ENCODE data around the gene DPH6. TPM values are rescaled to one million over a fixed set of nuclear protein-coding genes. Genes with fewer than 3 reads are reported as not detected.

The DPH6 gene
- total RNA-seq, 2 donors from 2014 or later, result 29.8 to 35.6 TPM

DNA sequence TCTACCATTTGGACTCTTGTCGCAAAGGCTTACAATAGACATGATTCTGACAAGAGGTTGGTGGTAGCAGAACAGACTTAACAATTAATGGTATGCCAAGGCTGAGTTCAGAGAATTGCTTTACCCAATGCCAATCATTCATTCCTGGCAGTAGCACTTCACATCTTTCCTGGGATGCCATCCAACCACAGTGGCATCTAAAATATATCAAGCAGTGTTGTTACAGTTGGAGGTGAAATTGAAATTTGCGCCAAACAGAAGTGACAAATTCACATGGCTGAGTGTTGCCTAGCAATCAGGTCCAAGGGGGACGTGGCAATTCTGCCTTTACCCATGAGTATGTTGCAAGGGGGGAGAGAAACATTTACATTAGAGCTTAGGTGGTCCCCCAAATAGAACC is 21.0 kb upstream of the DPH6 start:
- H3K4me1 Mint-ChIP-seq, result no peaks in the 10 kb centered on the region
- DNase-seq, result no peak
- Histone ChIP-seq H3K27ac (ENCODE audit: low read depth, low read length) (no peak overlapping the region), H3K36me3 (ENCODE audit: control insufficient read depth, insufficient read depth, low read length) (no peaks in the 10 kb centered on the region), H3K27me3 (ENCODE audit: control insufficient read depth, insufficient read depth, low read length, poor library complexity, severe bottlenecking) (no peaks in the 10 kb centered on the region), H3K4me3 (ENCODE audit: low read length) (no peak overlapping the region), H3K4me1 (ENCODE audit: control insufficient read depth, insufficient read depth, low read length) (peaks cover 4% of the 10 kb centered on the region), H3K9ac (ENCODE audit: extremely low read depth, low read length, poor library complexity, severe bottlenecking) (no peak overlapping the region), H3K9me3 (ENCODE audit: control insufficient read depth, low read length) (no peaks in the 10 kb centered on the region)
- H3K9me3 Mint-ChIP-seq, result no peaks in the 10 kb centered on the region
- no peak overlapping the region for H3K27ac Mint-ChIP-seq
- H3K36me3 Mint-ChIP-seq (ENCODE audit: low read depth), result no peaks in the 10 kb centered on the region
- 76 to 88% methylated on average over 3 of the region's 3 CpGs for WGBS, 2 experiments (ENCODE audit: insufficient coverage in 1 of 2, insufficient read length in 1 of 2)
- TF ChIP-seq, protein P1, sequence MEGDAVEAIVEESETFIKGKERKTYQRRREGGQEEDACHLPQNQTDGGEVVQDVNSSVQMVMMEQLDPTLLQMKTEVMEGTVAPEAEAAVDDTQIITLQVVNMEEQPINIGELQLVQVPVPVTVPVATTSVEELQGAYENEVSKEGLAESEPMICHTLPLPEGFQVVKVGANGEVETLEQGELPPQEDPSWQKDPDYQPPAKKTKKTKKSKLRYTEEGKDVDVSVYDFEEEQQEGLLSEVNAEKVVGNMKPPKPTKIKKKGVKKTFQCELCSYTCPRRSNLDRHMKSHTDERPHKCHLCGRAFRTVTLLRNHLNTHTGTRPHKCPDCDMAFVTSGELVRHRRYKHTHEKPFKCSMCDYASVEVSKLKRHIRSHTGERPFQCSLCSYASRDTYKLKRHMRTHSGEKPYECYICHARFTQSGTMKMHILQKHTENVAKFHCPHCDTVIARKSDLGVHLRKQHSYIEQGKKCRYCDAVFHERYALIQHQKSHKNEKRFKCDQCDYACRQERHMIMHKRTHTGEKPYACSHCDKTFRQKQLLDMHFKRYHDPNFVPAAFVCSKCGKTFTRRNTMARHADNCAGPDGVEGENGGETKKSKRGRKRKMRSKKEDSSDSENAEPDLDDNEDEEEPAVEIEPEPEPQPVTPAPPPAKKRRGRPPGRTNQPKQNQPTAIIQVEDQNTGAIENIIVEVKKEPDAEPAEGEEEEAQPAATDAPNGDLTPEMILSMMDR (conservative IDR thresholded peaks at IDR 0.05), result no peak
- no peak overlapping the region for H3K4me3 Mint-ChIP-seq
- no peaks in the 10 kb centered on the region for H3K27me3 Mint-ChIP-seq (ENCODE audit: insufficient read depth)

DNA sequence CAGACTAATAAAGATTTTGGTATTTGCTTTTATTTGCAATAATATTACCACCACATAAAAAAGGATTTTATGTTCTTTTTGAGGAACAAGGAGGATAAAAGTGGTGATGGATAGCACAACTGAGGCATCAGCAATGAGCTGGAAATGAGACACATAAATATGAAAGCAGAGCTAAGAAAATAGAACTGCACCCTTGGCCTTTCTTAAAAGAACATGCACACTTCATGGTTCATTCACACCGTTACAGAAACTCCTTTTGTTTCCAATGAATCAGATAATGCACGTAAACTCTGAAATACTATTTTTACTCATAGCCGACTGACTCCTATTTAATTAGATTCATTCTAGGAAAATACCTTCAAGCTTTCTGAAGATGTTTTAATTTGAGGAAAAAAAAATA is 19.9 kb upstream of the DPH6 start:
- Histone ChIP-seq H3K9ac (ENCODE audit: extremely low read depth, low read length, poor library complexity, severe bottlenecking) (no peak overlapping the region), H3K4me3 (ENCODE audit: low read length) (no peak overlapping the region), H3K4me1 (ENCODE audit: control insufficient read depth, insufficient read depth, low read length) (peaks cover 4% of the 10 kb centered on the region), H3K9me3 (ENCODE audit: control insufficient read depth, low read length) (no peaks in the 10 kb centered on the region), H3K27ac (ENCODE audit: low read depth, low read length) (no peak overlapping the region), H3K36me3 (ENCODE audit: control insufficient read depth, insufficient read depth, low read length) (no peaks in the 10 kb centered on the region), H3K27me3 (ENCODE audit: control insufficient read depth, insufficient read depth, low read length, poor library complexity, severe bottlenecking) (no peaks in the 10 kb centered on the region)
- H3K9me3 Mint-ChIP-seq, result no peaks in the 10 kb centered on the region
- DNase-seq, result no peak
- H3K27ac Mint-ChIP-seq, result no peak overlapping the region
- no peak overlapping the region for H3K4me3 Mint-ChIP-seq
- no peaks in the 10 kb centered on the region for H3K4me1 Mint-ChIP-seq
- H3K27me3 Mint-ChIP-seq (ENCODE audit: insufficient read depth), result no peaks in the 10 kb centered on the region
- TF ChIP-seq, protein P1 (conservative IDR thresholded peaks at IDR 0.05), result no peak
- 95 to 100% methylated on average over 1 to 3 of the region's 3 CpGs for WGBS, 2 experiments (ENCODE audit: insufficient coverage in 1 of 2, insufficient read length in 1 of 2)
- H3K36me3 Mint-ChIP-seq (ENCODE audit: low read depth), result no peaks in the 10 kb centered on the region

DNA sequence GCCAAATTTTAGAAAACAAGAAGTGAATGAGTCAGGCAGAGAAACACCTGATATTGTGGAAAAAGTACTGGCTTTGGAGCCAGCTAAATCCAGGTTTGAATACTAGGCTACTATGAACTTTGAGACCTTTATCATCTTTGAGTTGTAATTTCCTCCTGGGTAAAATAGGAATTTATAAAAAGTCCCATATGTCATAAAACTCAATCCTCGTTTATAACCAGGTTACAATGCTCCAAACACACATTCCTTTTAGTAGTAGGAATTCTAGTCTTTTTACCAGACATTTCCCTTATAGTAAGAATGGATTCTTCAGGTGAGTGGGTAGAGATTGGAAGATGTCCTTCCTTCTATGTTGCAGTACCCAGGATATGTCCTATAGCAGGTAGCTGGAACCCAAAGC is 16.7 kb upstream of the DPH6 start:
- whole genome bisulfite sequencing, 2 experiments (ENCODE audit: insufficient coverage in 1 of 2, insufficient read length in 1 of 2), result no CpG with 5 or more reads among the region's 1 CpG
- no peaks in the 10 kb centered on the region for H3K9me3 Mint-ChIP-seq

More for the DNA sequence above, 16.7 kb upstream of the DPH6 start:
- Histone ChIP-seq H3K4me3 (ENCODE audit: low read length) (no peak overlapping the region), H3K27ac (ENCODE audit: low read depth, low read length) (no peak overlapping the region), H3K27me3 (ENCODE audit: control insufficient read depth, insufficient read depth, low read length, poor library complexity, severe bottlenecking) (no peaks in the 10 kb centered on the region), H3K36me3 (ENCODE audit: control insufficient read depth, insufficient read depth, low read length) (no peaks in the 10 kb centered on the region), H3K9me3 (ENCODE audit: control insufficient read depth, low read length) (no peaks in the 10 kb centered on the region), H3K4me1 (ENCODE audit: control insufficient read depth, insufficient read depth, low read length) (peaks cover 4% of the 10 kb centered on the region), H3K9ac (ENCODE audit: extremely low read depth, low read length, poor library complexity, severe bottlenecking) (no peak overlapping the region)
- TF ChIP-seq, protein P1 (conservative IDR thresholded peaks at IDR 0.05), result no peak
- Mint-ChIP-seq H3K36me3 (ENCODE audit: low read depth) (no peaks in the 10 kb centered on the region), H3K4me3 (no peak overlapping the region), H3K27ac (no peak overlapping the region), H3K27me3 (ENCODE audit: insufficient read depth) (no peaks in the 10 kb centered on the region), H3K4me1 (peaks cover under 1% of the 10 kb centered on the region)
- no peak for DNase-seq
